PFSK-1 (cell line): ENCODE results near the gene PHC1.

Experiments
- FOXP2 ChIP-seq: optimal IDR thresholded peaks from 2 replicates; pipeline ENCODE3; 2011; ENCODE audit warnings: borderline replicate concordance, control low read depth, inconsistent platforms; ENCODE audit not compliant: insufficient read depth; ENCODE audit errors: extremely low read length, extremely low read depth
- POLR2AphosphoS5 ChIP-seq: IDR thresholded peaks from 2 replicates; pipeline ENCODE4 v1.6.1; 2012; ENCODE audit warnings: low read depth, mild to moderate bottlenecking, control low read depth, low read length, moderate library complexity
- SIN3A ChIP-seq: IDR thresholded peaks from 2 replicates; pipeline ENCODE4 v1.6.1; 2012; ENCODE audit warnings: mild to moderate bottlenecking, low read length, moderate library complexity, borderline replicate concordance; ENCODE audit not compliant: insufficient read depth
- TAF1 ChIP-seq: IDR thresholded peaks from 2 replicates; pipeline ENCODE4 v1.6.1; 2012; ENCODE audit warnings: low read length, control low read depth, borderline replicate concordance; ENCODE audit not compliant: insufficient read depth
- TF ChIP-seq, protein P1 (sequence below), 2 experiments: IDR thresholded peaks; 2 replicates each; pipeline versions ENCODE4 v1.6.1 to v1.8.0; 2011 to 2012; ENCODE audit warnings: low read depth in 2 of 2, low read length in 2 of 2, control low read depth in 1 of 2, inconsistent platforms in 1 of 2, mild to moderate bottlenecking in 1 of 2, moderate library complexity in 1 of 2; ENCODE audit not compliant: insufficient read depth in 1 of 2

Gene PHC1

GRCh38 chr12:8950221-8950527 lies 35.9 kb downstream of the PHC1 start:
- TF ChIP-seq POLR2AphosphoS5, result no peak
- TF ChIP-seq, protein P1, sequence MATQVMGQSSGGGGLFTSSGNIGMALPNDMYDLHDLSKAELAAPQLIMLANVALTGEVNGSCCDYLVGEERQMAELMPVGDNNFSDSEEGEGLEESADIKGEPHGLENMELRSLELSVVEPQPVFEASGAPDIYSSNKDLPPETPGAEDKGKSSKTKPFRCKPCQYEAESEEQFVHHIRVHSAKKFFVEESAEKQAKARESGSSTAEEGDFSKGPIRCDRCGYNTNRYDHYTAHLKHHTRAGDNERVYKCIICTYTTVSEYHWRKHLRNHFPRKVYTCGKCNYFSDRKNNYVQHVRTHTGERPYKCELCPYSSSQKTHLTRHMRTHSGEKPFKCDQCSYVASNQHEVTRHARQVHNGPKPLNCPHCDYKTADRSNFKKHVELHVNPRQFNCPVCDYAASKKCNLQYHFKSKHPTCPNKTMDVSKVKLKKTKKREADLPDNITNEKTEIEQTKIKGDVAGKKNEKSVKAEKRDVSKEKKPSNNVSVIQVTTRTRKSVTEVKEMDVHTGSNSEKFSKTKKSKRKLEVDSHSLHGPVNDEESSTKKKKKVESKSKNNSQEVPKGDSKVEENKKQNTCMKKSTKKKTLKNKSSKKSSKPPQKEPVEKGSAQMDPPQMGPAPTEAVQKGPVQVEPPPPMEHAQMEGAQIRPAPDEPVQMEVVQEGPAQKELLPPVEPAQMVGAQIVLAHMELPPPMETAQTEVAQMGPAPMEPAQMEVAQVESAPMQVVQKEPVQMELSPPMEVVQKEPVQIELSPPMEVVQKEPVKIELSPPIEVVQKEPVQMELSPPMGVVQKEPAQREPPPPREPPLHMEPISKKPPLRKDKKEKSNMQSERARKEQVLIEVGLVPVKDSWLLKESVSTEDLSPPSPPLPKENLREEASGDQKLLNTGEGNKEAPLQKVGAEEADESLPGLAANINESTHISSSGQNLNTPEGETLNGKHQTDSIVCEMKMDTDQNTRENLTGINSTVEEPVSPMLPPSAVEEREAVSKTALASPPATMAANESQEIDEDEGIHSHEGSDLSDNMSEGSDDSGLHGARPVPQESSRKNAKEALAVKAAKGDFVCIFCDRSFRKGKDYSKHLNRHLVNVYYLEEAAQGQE (IDR thresholded peaks at IDR 0.05; ENCODE audit: insufficient read depth in 1 of 2, low read depth in 2 of 2, low read length in 2 of 2), result no peak

DNA sequence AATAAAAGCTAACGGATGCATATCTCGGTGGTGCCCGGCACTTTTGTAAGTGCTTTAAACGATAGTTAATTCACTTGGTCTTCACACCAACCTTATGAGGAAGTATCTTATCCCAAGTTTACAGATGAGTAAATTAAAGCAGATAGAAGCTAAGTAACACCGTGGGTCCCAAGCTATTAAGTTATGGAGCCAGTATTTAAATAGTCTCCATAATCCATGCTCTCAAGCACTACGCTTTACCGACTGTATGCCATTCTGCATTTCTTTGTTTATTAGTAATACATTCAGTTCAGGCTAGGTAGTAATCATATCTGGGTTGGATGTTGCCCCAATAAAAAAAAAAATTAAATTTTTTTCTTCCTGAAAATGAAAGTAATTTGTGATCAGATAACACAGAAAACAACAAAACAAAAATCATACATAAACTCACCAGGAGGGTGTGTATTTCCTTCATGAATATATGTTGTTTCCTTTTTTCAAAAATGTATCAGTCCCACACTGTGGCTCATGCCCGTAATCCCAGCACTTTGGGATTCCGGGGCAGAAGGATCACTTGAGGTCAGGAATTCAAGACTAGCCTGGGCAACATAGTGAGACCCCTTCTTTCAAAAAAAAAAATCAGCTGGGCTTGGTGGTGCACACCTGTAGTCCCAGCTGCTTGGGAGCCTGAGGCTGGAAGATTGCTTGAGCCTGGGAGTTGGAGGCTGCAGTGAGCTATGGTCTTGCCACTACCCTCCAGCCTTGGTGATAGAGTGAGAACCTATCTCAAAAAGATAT lies 36.6 kb downstream of the PHC1 start:
- TF ChIP-seq TAF1, result no peak
- TF ChIP-seq SIN3A, result no peak
- TF ChIP-seq POLR2AphosphoS5, result no peak
- TF ChIP-seq, protein P1 (IDR thresholded peaks at IDR 0.05; ENCODE audit: insufficient read depth in 1 of 2, low read depth in 2 of 2, low read length in 2 of 2), result no peak
- no peak for TF ChIP-seq FOXP2

DNA sequence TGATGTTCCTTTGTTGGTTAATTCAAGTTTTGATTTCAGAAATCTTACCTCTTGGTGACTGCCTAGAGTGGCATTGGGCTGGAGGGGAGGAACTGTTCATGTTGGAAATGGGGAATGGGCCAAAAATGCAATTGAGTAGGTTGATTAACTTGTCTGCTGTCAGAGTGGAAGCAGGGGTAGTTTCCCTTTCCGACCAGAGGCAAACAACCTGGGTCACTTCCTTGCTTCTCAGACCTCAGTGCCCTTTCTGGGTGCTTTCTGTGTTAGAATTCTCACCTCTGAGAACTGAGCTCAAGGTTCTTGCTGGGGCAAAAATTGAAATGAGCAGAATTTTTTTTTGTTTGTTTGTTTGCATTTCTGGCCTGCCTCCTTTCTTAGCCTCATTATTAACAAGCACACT lies 37.4 kb downstream of the PHC1 start:
- TF ChIP-seq, protein P1 (IDR thresholded peaks at IDR 0.05; ENCODE audit: insufficient read depth in 1 of 2, low read depth in 2 of 2, low read length in 2 of 2), result no peak
- no peak for TF ChIP-seq SIN3A
- no peak for TF ChIP-seq POLR2AphosphoS5

DNA sequence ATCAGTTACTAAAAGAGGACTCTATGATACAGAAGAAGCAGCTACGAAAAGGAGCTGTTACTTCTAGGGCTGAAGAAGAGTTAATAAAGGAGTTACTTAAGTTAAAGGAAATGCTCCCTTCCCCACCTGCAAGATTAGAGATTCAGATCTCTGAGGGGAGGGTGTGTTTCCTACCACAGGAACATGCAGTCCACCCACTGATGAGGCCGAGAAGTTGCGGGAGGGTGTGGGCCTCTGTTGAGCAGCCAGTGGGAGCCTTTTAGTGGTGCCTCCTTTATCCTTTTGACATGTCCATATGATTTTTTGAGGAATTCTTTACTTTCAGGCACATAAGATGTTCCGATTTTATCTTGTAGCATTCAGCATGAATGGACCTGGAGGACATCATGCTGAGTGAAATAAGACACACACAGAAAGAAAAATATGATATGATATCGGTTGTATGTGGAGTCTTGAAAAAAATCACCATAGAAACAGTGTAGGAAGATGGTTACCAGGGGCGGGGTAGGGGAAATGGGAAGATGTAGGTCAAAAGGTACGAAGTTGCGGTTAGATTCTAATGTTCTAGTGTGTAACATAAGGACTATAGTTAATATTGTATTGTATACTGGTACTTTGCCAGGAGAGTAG lies 39.6 kb downstream of the PHC1 start:
- TF ChIP-seq TAF1, result no peak
- TF ChIP-seq SIN3A, result no peak
- TF ChIP-seq POLR2AphosphoS5, result no peak
- TF ChIP-seq, protein P1 (IDR thresholded peaks at IDR 0.05; ENCODE audit: insufficient read depth in 1 of 2, low read depth in 2 of 2, low read length in 2 of 2), result no peak
- TF ChIP-seq FOXP2, result no peak

DNA sequence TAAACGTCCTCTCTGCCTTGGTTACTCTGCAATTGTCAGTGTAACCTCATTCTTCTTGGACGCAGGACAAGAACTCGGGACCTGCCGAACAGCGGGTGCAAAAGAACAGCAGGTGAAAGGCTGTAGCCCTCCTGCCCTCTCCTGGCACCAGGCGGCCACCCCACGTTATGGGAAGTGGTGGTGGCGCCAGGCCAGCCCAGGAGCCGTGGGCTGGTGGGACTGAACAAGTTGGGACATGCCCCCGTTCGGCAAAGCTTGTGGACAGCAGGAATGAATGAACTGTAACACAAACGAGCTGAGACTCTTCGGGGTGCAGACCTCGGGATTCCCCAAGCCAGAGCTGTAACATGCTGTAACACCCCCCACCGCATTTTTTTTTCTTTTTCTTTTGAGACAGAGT lies 41.8 kb downstream of the PHC1 start:
- TF ChIP-seq, protein P1 (IDR thresholded peaks at IDR 0.05; ENCODE audit: insufficient read depth in 1 of 2, low read depth in 2 of 2, low read length in 2 of 2), result no peak
- no peak for TF ChIP-seq SIN3A
- no peak for TF ChIP-seq POLR2AphosphoS5
- TF ChIP-seq FOXP2, result no peak
- TF ChIP-seq TAF1, result no peak
